Mucosa of rectum (tissue), 2 donors: Measurements from ENCODE around the gene OGN.

Source experiments
- H3K27ac ChIP-seq, 2 donors: one replicate each; pipeline ENCODE4 v1.7.0; 2013; ENCODE audit warnings: inconsistent platforms in 2 of 2, low read depth in 2 of 2, low read length in 2 of 2
- H3K27me3 ChIP-seq, 2 donors: one replicate each; pipeline ENCODE4 v1.7.0; 2013; ENCODE audit warnings: low read length in 2 of 2; ENCODE audit not compliant: control insufficient read depth in 2 of 2, insufficient read depth in 2 of 2
- H3K36me3 ChIP-seq, 2 donors: one replicate each; pipeline ENCODE4 v1.7.0; 2013; ENCODE audit warnings: low read length in 2 of 2; ENCODE audit not compliant: control insufficient read depth in 2 of 2, insufficient read depth in 2 of 2
- H3K4me1 ChIP-seq, 2 donors: one replicate each; pipeline ENCODE4 v1.7.0; 2013; ENCODE audit warnings: low read length in 2 of 2, mild to moderate bottlenecking in 1 of 2; ENCODE audit not compliant: control insufficient read depth in 2 of 2, insufficient read depth in 2 of 2
- H3K4me3 ChIP-seq, 2 donors: one replicate each; pipeline ENCODE4 v1.7.0; 2013; ENCODE audit warnings: low read length in 2 of 2
- H3K9ac ChIP-seq, 2 donors: one replicate each; pipeline ENCODE4 v1.7.0; 2013; ENCODE audit warnings: low read length in 2 of 2, low read depth in 1 of 2, mild to moderate bottlenecking in 1 of 2
- H3K9me3 ChIP-seq, 2 donors: one replicate each; pipeline ENCODE4 v1.7.0; 2013; ENCODE audit warnings: low read length in 2 of 2; ENCODE audit not compliant: control insufficient read depth in 2 of 2
- donor health status: healthy.
- donor health status: Normal muscosa, but diverticular disease.

The OGN gene, protein sequence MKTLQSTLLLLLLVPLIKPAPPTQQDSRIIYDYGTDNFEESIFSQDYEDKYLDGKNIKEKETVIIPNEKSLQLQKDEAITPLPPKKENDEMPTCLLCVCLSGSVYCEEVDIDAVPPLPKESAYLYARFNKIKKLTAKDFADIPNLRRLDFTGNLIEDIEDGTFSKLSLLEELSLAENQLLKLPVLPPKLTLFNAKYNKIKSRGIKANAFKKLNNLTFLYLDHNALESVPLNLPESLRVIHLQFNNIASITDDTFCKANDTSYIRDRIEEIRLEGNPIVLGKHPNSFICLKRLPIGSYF

DNA sequence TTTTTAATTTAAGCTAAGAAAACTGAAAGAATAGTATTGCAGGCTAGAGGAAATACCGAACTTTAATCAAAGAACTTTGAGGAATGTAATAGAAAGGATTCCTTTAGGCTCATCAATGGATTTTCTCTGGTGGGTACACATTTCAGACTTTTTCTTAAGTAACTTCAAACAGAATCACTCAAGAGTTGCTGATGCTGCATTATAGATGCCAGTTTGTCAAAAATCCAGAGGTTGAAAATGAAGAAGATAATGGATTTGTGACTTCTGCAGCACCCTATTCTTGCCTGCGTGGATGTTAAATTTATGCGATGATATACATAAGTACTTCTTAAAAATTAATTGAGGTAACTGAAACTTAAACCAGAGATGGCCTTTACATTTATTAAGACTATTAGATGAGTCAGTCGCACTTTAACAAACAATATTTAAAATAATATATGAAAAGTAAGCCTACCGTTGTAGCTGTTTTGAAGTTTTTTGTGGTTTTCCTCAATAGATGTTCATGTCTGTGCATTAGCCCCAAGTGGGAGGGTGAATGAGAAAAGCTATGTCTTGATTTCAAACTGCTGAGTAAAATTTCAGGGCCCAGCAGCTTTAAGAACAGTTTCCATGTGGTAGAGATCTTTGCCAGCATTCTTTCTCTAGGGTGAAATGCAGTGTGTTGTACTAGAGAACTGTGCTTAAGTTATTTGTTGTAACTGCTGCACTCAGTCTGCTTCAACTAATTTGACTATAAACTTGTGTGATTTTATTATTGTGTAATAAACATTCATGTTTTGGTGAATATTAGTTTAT lies at the start of gene OGN:
OGN (minus strand) TSS at position 537 of the 795 bp plus-strand sequence. CDS start 1,171 bp downstream, outside the sequence.
- Histone ChIP-seq H3K9ac (no peak within 1 kb of the TSS), H3K27me3 (no peaks in the 10 kb centered on the region), H3K27ac (no peak within 1 kb of the TSS), H3K9me3 (no peaks in the 10 kb centered on the region), H3K36me3 (no peaks in the 10 kb centered on the region), H3K4me3 (no peak within 1 kb of the TSS), H3K4me1 (peaks cover 7 to 12% of the 10 kb centered on the region in 2 donors)

DNA sequence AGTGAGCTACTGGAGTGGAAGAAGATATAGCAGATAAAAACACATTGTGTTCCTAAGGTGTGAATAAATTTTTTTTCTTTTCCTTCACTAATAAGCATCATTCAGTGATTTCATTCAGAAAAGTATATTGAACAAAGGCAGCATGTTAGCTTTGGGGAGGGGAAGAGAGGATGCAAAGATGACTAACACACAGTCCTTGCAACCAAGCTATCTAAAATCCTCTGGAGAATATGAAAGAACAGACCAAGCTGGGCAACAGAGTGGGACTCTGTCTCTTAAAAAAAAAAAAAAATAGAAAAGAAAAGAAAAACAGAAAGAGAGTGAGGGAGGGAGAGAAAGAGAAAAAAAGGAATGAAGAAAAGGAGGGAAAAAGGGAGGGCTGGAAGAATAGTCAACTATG lies 42.2 kb upstream of the OGN start:
- H3K4me1 ChIP-seq = no peaks in the 10 kb centered on the region
- no peaks in the 10 kb centered on the region for H3K27me3 ChIP-seq
- H3K36me3 ChIP-seq = no peaks in the 10 kb centered on the region
- no peak overlapping the region for H3K9ac ChIP-seq
- H3K9me3 ChIP-seq = no peaks in the 10 kb centered on the region
- H3K27ac ChIP-seq = no peak overlapping the region
- H3K4me3 ChIP-seq = no peak overlapping the region

DNA sequence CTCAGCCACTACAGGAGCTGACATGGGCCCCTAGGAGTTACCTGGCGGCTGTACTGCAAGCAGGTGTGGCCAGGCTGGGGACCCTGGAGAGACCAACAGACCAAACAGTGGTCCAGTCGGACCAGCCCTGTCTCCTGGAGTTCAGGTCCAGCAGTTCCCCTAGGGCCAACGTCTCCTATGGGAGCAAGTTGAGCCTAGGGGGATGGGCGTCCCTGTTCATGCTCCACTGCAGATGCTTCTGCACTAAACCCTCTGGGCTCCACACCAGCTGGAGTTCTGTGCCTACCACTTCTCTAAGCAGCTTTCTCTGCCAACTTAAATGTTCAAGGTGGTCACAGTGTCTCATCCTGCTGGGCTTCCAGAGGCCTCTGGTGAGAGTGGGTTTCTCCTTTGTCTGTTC lies 40.5 kb upstream of the OGN start:
- H3K36me3 ChIP-seq = no peaks in the 10 kb centered on the region
- no peak overlapping the region for H3K27ac ChIP-seq
- H3K4me1 ChIP-seq = no peaks in the 10 kb centered on the region
- H3K27me3 ChIP-seq = no peaks in the 10 kb centered on the region
- no peak overlapping the region for H3K4me3 ChIP-seq
- no peak overlapping the region for H3K9ac ChIP-seq
- no peaks in the 10 kb centered on the region for H3K9me3 ChIP-seq

DNA sequence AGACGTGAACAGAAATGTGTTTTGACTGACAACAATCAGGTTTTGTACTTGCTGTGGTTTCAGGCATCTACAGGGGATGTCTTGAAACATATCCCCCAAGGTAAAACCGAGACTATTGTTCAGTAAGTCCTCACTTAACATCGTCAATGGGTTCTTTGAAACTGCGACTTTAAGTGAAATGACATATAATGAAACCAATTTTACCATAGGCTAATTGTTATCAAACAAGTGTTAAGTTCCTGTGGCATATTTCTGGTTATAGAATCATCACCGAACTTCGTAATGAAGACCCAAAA lies 36.3 kb upstream of the OGN start:
- Histone ChIP-seq H3K27ac (no peak overlapping the region), H3K9ac (no peak overlapping the region)

DNA sequence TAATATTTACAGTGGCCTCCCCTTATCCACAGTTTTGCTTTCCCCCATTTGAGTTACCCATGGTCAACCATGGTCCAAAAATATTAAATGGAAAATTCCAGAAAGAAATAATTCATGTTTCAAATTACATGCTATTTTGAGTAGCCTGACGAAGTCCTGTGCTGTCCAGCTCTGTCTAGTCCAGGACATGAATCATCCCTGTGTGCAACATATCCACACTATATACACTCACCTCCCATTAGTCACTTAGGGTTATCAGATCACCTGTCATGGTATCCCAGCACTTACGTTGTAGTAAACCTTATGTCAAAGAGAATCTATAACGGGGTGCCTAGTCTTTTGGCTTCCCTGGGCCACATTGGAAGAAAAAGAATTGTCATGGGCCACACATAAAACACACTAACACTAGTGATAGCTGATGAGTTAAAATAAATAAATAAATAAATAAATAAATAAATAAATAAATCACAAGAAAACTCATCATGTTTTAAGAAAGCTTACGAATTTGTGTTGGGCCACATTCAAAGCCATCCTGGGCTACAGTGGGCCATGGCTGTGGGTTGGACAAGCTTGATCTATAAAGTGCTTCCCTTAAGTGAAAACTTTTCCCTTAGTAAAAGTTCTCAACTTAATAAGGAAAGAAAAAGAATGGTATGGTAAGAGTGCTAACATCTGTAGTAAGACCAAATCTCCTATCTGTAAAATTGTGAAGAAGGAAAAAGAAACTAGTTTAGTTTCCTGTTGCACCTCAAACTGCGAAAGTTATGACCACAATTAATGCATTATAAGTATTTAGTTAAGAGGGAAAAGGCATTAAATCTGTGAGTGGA lies 35.8 kb upstream of the OGN start:
- no peak overlapping the region for H3K9ac ChIP-seq
- H3K9me3 ChIP-seq = no peaks in the 10 kb centered on the region
- no peaks in the 10 kb centered on the region for H3K27me3 ChIP-seq
- H3K4me3 ChIP-seq = no peak overlapping the region
- H3K4me1 ChIP-seq = no peaks in the 10 kb centered on the region
- no peak overlapping the region for H3K27ac ChIP-seq
- H3K36me3 ChIP-seq = no peaks in the 10 kb centered on the region

More for the DNA sequence above, 36.3 kb upstream of the OGN start:
- Histone ChIP-seq H3K9me3 (no peaks in the 10 kb centered on the region), H3K27me3 (no peaks in the 10 kb centered on the region), H3K4me1 (no peaks in the 10 kb centered on the region), H3K4me3 (no peak overlapping the region), H3K36me3 (no peaks in the 10 kb centered on the region)

DNA sequence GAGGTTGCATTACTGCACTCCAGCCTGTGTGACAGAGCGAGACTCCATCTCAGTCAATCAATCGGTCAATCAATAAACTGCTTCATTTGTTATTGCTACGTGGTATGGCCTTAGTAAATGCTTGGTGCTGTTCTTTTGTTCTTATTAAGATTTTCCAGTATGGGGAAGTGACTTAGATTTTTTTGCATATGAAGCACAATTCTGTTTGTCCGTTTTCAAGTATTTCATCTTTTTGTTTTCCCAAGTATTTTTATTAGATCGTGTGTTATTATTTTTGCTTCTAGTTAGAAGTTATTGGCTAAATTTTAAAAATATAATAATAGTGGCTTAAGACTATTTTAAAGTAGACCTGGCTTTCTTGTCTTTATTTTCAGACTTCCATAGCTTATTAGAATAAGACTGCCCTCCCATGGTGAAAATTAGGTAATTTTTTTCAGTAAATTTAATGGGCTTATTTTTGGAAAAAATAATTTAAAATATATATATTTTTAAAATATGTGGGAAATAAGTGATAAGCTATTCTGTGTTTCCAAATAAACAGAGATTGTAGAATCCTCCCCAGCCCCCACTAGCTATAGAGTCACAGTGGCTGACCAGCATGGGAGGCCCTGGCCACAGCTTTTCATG lies 34.6 kb upstream of the OGN start:
- Histone ChIP-seq H3K9me3 (no peaks in the 10 kb centered on the region), H3K4me1 (no peaks in the 10 kb centered on the region), H3K9ac (no peak overlapping the region), H3K4me3 (no peak overlapping the region), H3K36me3 (no peaks in the 10 kb centered on the region), H3K27me3 (no peaks in the 10 kb centered on the region), H3K27ac (no peak overlapping the region)

DNA sequence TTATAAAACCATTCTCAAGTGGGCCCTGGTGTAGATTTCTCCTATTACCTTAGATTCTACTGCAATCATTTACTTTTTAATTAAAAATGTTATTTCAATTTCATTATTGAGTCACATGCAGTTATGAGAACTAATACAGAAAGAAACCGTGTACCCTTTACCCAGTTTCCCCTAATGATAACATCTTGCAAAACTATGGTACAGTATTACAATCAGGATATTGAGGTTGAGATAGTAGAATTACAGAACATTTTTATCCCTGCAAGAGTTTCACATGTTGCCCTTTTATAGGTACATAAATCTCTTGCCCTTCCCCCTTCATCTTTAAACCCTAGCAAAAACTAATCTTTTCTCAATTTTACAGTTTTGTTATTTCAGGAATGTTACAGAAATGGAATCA lies 30.9 kb upstream of the OGN start:
- Histone ChIP-seq H3K4me1 (no peaks in the 10 kb centered on the region), H3K9me3 (no peaks in the 10 kb centered on the region), H3K27me3 (no peaks in the 10 kb centered on the region), H3K4me3 (no peak overlapping the region), H3K9ac (no peak overlapping the region), H3K36me3 (no peaks in the 10 kb centered on the region), H3K27ac (no peak overlapping the region)

DNA sequence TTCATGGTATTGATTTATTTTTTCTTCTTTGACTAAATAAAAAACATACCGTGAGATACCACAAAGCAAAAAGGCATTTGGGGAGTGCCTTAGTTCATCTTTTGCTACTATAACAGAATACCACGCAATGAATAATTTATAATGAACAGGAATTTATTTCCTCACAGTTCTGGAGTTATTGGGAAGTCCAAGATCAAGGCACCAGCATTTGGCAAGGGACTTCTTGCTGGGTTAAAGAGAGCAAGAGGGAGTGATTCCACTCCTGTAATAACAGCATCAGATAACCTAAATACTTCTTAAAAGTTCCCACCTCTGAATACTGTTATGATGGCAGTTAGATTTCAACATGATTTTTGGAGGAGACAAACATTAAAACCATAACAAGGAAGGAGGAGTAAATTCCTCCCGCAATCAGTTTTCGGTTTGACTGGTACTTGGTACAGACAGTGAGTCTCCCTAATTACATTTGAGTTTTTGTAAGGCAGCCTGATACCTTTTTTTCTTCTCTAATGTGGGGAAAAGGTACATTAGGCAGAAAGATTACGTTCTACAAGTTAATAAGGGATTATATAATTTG lies 28.7 kb upstream of the OGN start:
- Histone ChIP-seq H3K9me3 (no peaks in the 10 kb centered on the region), H3K36me3 (no peaks in the 10 kb centered on the region), H3K9ac (no peak overlapping the region), H3K4me1 (no peaks in the 10 kb centered on the region), H3K27me3 (no peaks in the 10 kb centered on the region), H3K4me3 (no peak overlapping the region), H3K27ac (no peak overlapping the region)

DNA sequence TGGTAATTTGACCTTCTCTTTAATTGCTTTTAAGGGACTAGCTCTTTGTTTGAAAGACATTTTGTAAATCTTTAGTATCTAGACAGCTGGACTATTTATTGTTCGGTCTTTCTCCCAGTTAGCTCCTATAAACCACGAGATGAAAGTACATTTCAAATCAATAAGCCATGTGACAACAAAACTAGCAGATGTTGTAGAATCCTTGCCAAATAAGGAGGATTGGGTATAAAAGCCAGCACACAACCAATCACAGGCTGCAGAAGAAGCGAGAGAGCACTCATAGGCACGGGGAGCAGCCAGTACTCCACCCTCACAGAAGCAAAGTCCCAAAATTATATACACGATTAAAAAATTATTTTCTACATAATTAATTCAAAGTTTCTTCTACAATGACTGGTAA lies 28.0 kb upstream of the OGN start:
- Histone ChIP-seq H3K4me3 (no peak overlapping the region), H3K36me3 (no peaks in the 10 kb centered on the region), H3K9ac (no peak overlapping the region), H3K27me3 (no peaks in the 10 kb centered on the region), H3K9me3 (no peaks in the 10 kb centered on the region), H3K4me1 (no peaks in the 10 kb centered on the region), H3K27ac (no peak overlapping the region)
